GM19397 (cell line): Measurements from ENCODE around the gene PRKACB.
A peak's percentile ranks its signal among the peaks of the same experiment; 100 is the strongest.
"Not testable (repeated sequence)": the region's sequence is repeated elsewhere in the genome, so short reads cannot be mapped to it uniquely, and the experiment has no call there.

Source experiments
- ATAC-seq: cut with Tn5 transposase; IDR thresholded peaks from one replicate; pipeline ENCODE4 v1.9.1; 2021; ENCODE audit warnings: mild to moderate bottlenecking, moderate library complexity; ENCODE audit not compliant: unreplicated experiment

PRKACB gene

DNA sequence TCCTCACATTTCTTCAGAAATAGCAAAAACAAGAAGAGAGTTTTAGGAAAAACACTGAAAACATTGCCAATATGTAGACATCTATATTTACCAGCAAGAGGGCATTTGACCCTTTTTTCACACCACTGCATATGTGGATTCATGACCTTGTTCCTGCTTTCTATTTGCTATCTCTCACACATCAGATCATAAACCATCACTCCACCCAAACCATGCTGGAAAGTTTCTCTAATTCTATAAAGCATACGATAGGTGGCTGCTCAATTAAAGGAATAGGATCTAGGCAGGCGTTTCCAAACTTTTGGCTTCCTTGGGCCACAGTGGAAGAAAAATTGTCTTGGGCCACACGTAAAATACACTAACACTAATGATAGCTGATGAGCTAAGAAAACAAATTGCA, 121.8 kb downstream of the PRKACB start:
- ATAC-seq = no peak

DNA sequence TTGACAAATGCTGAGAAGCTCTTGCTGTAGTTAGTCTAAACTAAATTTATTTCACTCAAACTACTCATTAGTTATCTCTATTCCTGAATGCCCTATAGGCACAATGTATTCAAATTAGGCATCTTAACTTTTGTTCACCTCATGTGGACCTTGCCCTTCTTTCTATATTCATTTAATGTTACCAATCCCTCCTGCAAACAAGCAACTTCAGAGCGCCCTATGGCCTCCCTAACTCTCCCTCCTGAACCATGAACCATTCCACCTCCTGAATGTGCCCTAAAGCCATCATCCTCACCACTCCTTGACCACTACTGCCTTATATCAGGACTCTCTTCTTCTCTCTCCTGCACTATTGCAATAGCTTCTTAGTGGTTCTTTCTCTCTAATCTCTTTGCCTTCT, 122.7 kb downstream of the PRKACB start:
- no peak for ATAC-seq

DNA sequence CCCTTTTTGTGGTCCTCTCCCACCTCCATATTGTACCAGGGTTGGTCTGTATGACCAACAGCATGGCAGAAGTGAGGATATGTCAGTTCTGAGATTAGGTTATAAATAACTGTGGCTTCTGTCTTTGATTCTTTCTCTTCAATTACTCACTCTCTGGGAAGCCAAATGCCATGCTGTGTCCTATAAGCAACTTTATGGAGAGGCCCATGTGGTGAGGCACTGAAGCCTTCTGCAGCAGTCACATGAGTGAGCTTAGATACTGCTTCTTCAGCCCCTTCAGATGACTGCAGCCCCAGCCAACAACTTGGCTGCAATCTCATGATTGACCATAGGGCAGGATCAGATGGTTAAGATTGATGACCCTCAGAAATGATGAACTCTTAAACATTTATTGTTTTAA, 123.4 kb downstream of the PRKACB start:
- ATAC-seq = no peak

- no peak for ATAC-seq
Observed at GRCh38 chr1:84268346-84268745, 124.3 kb downstream of the PRKACB start.

DNA sequence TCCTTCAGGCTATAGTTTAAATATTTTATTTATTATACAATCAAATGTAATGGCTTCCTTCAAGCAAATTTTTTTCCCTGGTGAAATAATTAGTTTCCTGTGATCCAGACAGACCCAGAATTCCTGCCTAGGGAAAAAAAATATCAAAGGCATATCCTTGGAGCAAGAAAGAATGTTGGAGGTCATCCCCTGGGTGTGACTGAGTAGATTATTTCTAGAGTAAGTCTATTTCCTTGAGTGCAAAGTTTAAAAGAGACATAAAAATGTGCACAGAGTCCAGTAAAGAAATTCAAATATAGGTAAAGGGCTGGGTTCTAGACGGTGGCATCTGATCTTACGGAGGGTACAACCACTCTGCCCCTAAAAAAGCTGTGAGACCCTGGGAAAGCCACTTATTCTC, 125.2 kb downstream of the PRKACB start:
- no peak for ATAC-seq

GRCh38 chr1:84271441-84272151, 127.5 kb downstream of the PRKACB start:
- ATAC-seq = peak; percentile 92

DNA sequence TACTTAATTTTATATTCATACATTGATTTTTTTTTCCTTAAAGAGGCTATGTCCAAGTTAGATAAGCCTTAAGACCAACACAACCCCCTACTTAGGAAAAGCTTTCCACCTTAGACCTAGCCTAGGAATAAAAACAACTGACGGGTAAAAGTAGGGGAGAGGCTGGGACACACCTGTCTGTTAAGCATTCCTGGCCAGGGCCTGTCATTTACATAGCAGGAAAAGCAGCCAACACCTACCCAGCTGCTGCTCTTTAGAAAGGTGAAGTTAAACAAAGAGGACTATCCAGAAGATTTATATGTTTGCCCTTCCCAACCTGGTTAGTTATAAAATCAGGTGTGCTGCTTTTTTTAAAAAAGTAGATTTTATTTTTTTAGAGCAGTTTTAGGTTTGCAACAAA, 128.3 kb downstream of the PRKACB start:
- no peak for ATAC-seq

- no peak for ATAC-seq
Observed at GRCh38 chr1:84277343-84278059, 133.4 kb downstream of the PRKACB start.

- ATAC-seq = no peak
Observed at GRCh38 chr1:84278905-84279304, 134.8 kb downstream of the PRKACB start.

DNA sequence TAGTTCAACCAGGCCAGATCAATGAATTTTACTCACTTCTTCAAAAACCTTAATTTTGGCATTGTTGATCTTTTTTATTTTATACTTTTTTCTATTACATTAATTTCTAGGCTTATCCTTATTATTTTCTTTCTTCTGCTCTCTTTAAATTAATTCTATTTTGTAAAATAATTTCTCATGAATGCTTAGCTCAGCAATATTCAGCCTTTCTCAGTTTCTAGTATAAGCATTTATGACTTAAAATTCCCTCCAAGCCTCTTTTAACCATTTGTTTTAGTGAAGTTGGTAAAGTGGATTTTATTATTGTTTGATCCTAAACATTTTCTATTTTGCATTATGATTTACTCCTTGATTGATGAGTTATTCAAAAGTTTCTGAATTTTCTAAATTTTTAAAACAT, 136.8 kb downstream of the PRKACB start:
- no peak for ATAC-seq

DNA sequence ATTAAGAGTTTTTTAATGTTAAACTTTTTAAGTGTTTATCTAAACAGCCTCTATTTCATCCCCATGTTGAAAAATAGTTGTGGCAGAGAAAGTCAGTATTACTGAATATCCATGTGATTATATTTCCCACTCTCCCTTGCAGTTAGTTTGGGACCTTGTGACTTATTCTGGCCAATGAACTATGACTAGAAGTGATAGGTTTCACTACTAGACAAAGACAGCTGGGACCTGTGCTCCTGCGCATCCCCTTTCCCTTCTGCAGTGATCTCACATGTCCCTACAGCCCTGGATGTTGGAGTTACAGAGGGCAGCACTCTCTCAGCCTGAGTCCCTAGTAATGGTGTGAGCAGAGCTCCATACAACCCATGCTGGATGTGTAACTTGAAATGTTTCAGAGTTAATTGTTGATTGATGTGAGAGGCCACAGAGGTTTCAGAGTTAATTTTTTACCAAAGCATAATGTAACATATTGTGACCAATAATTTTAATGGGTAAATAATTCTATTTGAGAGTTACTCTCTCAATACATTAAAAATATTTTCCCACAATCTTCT, 138.8 kb downstream of the PRKACB start:
- no peak for ATAC-seq

- ATAC-seq = no peak
Observed at GRCh38 chr1:84283381-84283780, 139.3 kb downstream of the PRKACB start.

GRCh38 chr1:84286071-84286470, 142.0 kb downstream of the PRKACB start:
- no peak for ATAC-seq

DNA sequence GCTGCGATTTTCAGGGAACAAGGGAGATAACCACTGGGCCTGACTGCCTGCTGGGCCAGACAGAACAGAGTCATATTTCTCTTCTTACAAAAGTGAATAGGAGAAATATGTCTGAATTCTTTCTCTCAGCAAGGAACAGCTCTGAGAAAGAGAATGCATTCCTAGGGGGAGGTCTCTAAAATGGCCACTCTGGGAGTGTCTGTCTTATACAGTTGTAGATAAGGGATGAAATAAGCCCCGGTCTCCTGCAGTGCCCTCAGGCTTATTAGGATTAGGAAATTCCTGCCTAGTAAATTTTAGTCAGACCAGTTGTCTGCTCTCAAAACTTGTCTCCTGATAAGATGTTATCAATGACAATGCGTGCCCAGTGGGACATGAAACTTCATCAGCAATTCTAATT, 143.3 kb downstream of the PRKACB start:
- ATAC-seq = not testable (repeated sequence)
